Fibroblast of skin of abdomen (primary cell): ENCODE data around the gene STPG2.
"Not testable (repeated sequence)": the region's sequence is repeated elsewhere in the genome, so short reads cannot be mapped to it uniquely, and the experiment has no call there.

Source experiments
- DNase-seq: peaks from one replicate; pipeline ENCODE4 v3.0.0-alpha.2; 2013

STPG2 gene

DNA sequence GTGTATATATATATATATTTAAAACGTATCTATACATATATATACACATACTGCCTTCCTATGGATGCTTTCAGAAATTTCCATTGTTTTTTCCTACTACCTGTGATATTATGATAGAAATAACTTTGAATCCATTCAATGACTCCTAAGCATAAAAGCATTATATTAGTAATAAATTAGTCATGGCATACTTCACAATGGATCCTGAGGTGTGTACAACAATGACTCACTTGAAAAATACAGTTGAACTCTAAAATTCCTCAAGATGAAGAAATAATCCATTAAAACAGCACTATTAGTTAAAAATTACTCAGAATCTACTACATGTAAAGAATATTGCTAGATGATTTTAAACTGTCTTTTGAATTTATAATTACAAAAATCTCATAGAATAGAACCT lies 201.1 kb downstream of the STPG2 start:
- no peak for DNase-seq

DNA sequence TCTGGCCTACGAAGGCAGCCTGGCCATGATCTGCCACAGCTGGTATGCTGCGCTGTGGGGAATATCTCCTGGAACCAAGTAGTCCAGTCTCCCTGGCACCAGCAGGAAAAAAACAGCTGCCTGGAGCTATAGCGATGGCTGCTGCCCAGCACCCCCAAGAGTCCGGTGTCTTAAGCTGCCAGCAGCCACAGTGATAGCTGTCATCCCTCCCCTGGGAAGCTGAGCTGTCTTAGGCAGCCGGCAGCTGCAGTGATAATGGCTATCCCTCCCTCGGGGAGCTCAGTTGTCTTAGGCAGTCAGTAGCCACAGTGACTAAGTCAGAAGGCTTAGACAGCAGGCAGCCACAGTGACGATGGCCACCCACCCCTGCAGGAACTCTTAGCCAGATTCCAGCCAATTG lies 205.1 kb downstream of the STPG2 start:
- no peak for DNase-seq

DNA sequence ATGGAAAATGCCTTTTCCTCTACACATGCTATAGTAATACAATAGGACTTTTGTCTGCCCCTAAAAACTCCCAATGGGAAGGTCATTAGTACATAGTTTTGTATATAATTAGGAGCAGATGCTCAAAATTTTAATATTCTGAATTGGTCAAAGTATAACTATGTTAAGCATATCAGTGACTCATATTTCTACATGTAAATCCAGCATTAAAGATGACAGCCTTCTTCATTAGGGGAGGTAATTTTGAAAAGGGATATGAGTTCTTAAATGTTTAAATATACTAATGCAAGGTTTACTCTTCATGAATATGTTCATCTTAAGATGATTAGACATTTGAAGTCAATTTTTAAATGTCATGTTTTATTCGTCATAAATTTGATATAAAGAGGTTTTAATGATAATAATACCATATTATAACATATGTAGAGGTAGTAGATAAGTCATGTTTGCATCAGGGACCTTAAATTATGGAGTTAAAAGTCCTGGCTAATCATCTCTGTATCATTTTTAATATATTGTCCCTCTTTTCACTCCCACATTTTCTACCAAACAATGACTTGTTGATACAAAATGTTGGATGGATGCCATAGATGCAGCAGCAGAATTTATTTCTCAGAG lies 218.8 kb downstream of the STPG2 start:
- no peak for DNase-seq

DNA sequence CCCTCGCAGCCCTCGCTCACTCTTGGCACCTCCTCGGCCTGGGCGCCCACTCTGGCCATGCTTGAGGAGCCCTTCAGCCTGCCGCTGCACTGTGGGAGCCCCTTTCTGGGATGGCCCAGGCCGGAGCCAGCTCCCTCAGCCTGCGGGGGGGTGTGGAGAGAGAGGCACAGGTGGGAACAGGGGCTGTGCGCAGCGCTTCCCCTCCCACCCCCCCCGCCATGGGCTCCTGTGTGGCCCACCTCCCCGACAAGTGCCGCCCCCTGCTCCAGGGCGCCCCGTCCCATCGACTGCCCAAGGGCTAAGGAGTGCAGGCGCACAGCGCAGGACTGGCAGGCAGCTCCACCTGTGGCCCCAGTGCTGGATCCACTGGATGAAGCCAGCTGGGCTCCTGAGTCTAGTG lies 220.2 kb downstream of the STPG2 start:
- DNase-seq, result no peak

DNA sequence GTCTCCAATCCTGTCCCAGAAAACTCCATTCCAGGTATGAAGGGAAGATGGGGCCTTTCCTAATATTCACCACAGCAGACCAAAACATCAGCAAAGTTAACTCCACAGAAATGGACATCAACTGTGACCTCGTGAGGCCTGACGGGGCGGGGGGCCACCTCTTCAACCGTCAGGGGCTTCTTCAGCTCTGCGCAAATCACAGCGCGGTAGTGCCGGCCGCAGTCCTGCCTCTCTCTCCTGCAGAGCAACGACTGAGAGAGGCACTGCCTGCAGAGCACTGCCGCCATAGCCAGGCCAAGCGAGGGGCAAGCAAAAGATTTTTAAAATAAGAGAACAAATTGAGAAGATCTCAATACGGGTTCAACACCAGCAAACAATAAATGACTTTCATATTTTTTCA lies 226.2 kb downstream of the STPG2 start:
- no peak for DNase-seq

DNA sequence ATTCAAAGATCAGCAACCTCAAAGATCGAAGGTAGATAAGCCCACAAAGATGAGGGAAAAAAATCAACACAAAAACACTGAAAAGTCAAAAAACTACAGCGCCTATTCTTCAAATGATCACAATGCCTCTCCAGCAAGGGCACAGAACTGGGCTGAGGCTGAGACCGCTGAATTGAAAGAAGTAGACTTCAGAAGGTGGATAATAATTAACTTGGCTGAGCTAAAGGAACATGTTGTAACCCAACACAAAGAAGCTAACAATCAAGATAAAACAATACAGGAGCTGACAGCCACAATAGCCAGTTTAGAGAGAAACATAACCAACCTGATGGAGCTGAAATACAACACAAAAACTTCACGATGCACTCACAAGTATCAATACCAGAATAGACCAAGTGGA lies 231.1 kb downstream of the STPG2 start:
- no peak for DNase-seq

DNA sequence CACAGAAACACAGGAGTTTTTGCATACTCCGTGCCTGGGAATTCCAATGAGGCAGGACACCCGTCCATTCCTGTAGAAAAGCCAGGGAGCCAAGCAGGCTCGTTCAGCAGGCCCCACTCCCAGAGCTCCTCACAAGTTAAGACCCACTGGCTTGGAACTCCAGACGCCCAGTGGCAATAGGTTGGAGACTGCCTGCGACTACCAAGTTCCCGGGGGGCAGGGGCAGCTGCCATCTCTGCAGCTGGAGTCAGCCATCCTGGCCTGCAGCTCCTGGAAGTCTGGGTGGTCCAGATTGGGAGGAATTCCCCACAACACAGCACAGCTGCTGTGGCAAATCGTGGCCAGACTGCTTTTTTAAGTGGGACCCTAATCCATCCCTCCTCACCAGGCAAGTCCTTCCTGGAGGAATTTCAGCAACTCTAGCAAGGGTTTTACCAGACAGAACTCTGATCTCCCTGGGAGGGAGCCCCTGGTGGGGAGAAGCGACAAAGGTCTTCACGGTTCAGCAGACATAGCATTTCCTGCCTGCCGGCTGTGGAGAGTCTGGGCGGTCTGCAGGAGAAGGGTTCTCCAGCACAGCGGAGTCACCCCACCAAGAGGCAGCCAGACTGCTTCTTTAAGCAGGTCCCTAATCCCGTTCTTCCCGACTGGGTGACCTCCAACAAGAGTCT lies 231.9 kb downstream of the STPG2 start:
- DNase-seq, result no peak

DNA sequence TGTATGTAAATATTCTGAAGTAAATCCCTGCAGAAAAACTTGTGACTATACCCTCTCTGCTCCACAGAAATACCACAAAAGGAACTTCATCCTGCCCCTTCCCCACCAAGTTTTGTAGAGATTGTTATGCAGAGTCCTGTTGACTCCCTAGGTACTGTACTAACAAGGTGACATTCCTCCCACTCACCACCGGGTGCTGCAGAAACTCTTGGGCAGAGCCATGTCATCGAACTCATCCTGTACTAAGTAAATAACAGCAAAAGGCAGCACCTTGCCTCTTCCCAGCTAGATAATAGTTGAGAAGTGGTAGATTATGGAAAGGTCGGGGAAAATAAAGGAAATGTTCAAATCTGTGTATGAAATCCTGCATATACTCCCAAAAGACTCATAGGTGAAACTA lies 233.3 kb downstream of the STPG2 start:
- DNase-seq, result no peak

DNA sequence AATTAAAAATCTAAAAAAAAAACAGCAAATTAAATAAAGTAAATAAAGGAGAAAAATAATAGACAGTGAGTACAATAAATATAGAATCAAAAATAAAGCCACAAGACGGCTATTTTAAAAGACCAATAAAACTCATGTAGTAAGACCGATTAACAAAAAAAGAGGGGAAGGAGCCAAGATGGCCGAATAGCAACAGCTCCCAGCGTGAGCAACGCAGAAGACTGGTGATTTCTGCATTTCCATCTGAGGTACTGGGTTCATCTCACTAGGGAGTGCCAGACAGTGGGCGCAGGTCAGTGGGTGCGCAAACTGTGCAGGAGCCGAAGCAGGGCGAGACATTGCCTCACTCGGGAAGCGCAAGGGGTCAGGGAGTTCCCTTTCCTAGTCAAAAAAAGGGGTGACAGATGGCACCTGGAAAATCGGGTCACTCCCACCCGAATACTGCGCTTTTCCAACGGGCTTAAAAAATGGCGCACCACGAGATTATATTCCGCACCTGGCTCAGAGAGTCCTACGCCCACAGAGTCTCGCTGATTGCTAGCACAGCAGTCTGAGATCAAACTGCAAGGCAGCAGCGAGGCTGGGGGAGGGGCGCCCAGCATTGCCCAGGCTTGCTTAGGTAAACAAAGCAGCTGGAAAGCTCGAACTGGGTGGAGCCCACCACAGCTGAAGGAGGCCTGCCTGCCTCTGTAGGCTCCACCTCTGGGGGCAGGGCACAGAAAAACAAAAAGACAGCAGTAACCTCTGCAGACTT lies 239.7 kb downstream of the STPG2 start:
- DNase-seq, result not testable (repeated sequence)

DNA sequence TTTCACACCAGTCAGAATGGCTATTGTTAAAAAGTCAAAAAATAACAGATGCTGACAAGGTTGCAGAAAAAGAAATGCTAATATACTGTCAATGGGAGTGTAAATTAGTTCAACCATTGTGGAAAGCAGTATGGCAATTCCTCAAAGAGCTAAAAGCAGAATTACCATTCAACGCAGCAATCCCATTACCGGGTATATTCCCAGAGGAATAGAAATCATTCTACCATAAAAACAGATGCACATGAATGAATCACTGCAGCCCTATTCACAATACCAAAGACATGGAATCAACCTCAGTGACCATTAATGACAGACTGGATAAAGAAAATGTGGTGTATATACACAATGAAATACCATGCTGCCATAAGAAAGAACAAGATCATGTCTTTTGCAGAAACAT lies 243.0 kb downstream of the STPG2 start:
- no peak for DNase-seq

DNA sequence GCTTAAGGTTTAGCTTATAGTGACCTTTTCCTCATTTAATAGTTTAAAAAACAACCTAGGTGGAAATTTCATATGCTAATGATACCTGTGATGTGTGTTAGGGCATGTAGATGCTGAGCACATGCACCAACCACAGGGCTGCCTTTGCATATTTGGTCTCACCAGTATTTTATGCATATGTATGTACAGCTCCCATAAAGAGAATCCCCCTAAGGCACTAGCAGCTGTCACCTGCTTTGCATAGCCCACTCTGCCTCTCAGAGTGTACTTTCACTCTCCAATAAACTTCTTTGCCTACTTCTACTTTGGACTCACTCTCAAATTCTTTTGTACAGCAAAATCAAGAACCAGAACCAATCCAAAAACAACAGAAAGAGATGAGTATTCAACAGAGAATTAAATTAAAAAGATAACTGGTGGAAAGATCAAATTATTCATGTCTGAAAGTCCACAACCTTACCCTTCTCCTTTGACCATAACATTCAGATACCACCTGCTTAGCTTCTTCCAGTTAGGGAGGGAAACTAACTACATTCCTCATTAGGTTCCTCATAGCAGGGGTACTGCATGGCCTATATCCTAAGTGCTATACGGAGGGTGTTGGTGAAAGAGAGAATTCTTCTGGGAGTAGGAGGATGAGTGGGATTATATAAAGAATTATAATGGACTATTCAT lies 250.5 kb downstream of the STPG2 start:
- DNase-seq, result no peak

DNA sequence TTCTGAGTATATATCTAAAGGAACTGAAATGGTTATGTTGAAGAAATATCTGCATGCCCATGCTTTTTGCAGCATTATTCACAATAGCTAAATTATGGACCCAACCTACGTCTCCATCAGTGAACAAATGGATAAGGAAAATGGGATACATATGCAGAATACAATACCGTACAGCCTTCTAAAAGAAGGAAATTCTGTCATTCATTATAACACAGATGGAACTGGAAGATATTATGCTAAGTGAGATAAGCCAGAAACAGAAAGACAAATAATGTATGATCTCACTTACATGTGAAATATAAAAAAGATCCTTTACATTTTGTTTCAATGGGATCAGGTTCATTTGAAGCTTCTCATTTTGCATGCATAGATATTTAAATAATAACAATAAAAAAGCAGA lies 263.3 kb downstream of the STPG2 start:
- no peak for DNase-seq

DNA sequence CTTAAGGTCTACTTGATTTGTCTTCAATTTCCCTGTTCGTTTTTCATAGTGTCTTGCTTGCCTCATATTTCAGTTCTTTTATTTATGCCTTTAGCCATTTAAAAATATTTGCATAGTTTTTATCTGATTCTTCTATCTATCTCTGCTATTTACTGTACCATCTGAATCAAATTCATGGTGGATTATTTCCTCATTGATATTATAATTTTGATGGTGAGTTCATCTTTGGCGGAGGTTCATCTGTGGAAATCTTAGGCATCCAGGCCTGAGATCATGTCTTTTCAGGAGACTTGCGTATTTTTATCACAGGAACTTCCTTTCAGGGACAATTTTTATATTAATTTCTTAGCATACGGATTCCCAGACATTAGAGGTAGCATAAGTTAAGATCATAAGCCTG lies 275.2 kb downstream of the STPG2 start:
- DNase-seq, result no peak

DNA sequence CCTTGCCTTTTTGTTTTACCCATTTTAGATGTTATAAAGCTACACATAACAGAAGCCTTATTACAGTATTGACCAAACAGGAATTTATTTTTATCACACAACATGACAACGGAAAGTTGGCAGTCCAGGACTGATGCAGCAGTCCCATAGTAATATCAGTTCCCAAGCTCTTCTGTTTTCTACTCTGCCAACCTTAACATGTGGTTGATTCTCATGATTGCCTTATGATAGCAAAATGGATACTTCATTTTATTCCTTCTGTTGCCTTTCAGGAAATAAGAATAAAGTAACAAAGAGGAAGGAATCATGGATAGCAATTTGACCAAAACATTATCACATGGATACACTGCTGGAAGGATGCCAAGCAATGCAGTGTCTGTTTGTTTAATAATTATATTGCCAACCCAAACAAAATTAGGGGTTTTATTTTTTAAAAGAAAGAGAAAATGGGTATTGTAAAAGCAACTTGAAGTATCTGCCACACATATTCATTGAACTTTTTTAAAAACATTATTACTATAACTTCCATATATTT lies 275.7 kb downstream of the STPG2 start:
- no peak for DNase-seq

DNA sequence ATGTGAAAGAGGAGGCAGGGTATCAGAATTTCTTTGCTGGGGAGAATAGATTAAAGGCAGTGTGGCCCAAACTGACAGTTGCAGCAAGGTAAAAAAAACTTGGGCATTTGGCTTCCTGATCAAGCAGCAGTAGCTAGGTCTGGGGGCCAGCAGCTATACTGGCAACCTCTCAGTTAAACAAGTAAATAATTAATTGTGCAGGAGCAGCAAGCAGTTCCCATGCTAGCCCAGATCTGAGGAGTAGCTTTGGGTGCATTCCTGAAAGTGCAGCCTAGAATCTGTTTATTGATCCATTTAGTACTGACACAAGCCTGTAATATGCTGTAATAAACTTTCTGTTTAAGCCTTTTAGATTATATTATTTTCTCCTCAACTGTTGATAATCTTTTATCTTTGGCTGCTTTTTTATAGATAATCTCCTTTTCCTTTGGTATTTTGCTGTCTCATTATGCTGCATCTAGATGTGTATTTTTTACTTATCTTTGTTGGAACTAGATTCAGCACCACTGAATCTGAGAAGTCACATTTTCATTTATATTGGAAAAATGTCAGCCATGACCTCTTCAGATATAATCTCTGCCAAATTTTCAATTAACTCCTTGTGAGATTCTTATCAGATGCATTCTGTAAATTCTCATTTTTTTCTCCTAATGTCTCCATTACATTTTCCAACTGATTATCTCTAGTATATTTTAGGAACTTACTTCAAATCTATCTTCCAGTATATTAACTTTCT lies 276.3 kb downstream of the STPG2 start:
- no peak for DNase-seq

DNA sequence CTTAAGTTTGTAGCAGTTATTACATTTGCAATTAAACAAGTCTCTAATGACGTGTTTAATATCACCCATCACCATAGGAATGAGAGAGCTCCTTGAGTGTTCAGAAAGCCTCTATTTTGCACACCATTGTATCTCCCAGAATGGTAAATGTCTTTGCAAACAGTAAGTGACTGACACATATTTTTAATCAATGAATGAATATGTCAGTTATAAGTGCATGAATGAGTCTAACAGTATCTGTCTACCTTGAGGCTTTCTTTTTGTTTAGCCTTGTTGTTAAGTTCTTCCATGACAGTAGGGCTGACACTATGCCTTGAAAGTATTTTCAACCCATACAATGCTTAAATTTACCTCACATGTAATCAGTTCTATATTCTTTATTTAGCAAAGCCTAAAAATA lies 292.2 kb downstream of the STPG2 start:
- DNase-seq, result no peak

DNA sequence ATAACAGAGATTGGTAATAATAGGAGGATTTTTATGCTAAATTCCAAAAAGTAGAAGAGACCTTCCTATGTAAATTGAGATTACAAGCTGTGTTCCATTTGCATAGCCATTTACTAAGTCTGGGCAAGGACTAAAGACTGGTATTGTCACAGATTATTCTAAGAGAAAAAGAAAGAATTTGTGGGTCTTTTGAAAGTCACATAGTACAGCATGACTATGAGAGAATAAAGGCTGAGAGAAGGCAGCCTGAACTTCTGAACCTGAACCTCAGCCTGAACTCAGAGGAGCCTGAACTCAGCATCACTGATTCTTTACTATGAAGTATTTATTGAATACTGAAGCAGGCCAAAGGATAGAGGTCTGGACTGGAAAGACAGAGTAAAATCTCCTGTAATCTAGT lies 297.5 kb downstream of the STPG2 start:
- no peak for DNase-seq

DNA sequence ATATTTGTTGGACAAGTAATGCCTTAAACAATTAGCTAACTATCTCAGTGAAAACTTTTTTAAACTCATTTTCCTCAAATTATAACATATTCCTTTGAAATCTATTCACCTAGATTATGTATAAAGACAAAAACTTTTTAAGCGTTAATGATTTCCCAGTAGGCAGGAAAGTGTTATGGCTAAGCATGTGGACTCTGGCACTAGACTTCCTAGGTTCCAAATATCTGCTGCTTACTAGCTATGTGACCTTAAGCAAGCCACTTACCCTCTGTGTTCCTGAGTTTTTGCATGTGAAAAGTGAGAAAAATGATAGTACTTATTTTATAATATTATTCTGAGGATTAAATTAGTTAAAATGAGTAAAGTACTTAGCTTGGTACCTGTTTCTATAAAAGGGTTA lies 301.8 kb downstream of the STPG2 start:
- DNase-seq, result no peak

DNA sequence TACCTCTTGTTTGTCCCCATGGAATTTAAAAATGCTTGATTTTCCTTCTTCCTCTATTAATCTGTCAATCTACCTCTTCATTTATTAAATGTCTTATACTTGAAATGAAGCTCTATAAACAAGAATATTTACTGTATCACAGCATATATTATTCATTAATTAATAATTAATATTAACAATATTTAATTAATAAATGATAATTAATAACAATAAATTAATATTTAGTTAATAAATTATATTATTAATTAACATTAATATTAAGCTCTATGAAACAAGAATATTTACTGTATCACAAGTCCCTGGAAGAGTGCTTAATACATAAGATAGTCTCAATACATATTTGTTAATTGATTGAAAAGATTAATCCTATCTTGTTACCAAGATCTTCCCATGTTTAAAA lies 306.6 kb downstream of the STPG2 start:
- no peak for DNase-seq

DNA sequence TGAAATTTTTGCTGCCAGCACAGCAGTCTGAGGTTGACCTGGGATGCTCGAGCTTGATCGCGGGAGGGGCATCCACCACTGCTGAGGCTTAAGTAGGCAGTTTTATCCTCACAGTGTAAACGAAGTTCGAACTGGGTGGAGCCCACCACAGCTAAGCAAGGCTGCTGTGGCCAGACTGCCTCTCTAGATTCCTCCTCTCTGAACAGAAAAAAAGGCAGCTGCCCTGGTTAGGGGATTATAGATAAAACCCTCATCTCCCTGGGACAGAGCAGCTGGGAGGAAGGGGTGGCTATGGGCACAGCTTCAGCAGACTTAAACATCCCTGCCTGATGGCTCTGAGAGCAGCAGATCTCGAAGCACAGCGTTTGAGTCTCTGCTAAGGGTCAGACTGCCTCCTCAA lies 314.6 kb downstream of the STPG2 start:
- DNase-seq, result no peak

DNA sequence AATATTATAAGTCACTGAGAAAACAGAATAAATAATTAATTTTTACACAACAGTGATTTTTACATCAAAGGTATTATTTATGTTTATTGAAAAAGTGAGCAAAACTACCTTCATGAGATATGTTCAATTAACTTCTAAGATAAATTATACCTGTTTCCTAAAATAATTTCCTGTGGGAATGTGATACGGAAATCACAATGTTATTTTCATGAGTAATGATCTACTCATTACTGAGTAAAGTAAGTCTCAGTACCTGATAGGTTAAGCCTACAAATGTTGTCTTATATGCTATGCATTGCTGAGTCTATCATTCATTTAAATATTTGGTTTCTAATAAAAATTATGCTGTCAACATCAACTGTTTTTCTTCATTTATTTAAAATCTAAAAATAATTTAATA lies 324.0 kb downstream of the STPG2 start:
- no peak for DNase-seq

DNA sequence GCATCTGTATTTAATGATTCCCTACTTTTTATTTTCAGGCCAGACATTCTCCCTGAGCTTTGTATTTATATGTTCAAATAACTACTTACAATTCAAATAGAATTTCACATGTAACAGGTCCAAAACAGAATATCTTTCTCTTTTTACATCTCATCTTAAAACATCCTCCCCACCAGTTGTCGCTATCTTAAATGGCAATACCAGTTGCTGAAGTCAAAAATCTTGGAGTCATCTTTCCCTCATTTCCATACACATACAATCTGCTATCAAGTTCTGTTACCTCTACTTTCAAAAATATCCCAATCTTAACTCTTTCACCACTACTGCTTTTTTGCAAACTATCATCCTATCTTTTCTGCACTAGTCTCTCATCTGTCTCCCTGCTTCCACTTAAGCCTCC lies 330.5 kb downstream of the STPG2 start:
- DNase-seq, result no peak
